PC-3 (cell line): ENCODE results near the gene RAB3GAP2.

ENCODE experiments used
- EZH2 ChIP-seq: fragments of 300-600 bp; sonication (generic); IDR thresholded peaks from one replicate; pipeline ENCODE4 v1.6.1; 2017; ENCODE audit warnings: antibody characterized with exemption, mild to moderate bottlenecking, low read length; ENCODE audit not compliant: unreplicated experiment
- EZH2phosphoT487 ChIP-seq: fragments of 300-600 bp; sonication (generic); IDR thresholded peaks from 2 replicates; pipeline ENCODE4 v1.6.1; 2018; ENCODE audit warnings: mild to moderate bottlenecking, antibody characterized with exemption, low read length, borderline replicate concordance
- TF ChIP-seq, protein P1 (sequence below): fragments of 300-600 bp; sonication (generic); conservative IDR thresholded peaks from 2 replicates; pipeline ENCODE4 v1.5.1; 2017; ENCODE audit warnings: antibody characterized with exemption, low read depth, mild to moderate bottlenecking, low read length

DNA sequence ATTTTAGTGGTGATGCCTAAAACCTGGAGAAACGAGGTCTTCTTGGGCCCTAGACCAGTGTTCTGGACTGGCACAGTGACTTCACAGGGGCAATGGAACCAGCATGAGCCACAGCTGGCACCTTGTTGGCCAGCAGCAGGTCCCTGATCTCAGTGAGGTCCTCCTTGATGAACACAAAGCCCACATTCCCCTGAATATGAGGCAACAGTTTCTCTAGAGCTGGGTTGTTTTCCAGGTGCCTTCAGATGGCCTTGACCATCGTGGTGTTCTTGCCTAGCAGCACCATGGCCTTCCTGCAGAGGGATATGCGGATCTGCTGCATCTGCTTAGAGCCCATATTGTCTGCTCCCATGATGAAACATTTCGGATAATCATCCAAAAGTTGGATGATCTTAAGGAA is 44.9 kb upstream of the RAB3GAP2 start:
- TF ChIP-seq, protein P1, sequence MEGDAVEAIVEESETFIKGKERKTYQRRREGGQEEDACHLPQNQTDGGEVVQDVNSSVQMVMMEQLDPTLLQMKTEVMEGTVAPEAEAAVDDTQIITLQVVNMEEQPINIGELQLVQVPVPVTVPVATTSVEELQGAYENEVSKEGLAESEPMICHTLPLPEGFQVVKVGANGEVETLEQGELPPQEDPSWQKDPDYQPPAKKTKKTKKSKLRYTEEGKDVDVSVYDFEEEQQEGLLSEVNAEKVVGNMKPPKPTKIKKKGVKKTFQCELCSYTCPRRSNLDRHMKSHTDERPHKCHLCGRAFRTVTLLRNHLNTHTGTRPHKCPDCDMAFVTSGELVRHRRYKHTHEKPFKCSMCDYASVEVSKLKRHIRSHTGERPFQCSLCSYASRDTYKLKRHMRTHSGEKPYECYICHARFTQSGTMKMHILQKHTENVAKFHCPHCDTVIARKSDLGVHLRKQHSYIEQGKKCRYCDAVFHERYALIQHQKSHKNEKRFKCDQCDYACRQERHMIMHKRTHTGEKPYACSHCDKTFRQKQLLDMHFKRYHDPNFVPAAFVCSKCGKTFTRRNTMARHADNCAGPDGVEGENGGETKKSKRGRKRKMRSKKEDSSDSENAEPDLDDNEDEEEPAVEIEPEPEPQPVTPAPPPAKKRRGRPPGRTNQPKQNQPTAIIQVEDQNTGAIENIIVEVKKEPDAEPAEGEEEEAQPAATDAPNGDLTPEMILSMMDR: no peak
- TF ChIP-seq EZH2 (no peak), EZH2phosphoT487 (no peak)
